Frontal cortex (tissue), 4 donors: ENCODE measurements around the gene GOLGA7B. TPM values are rescaled to one million over a fixed set of nuclear protein-coding genes. Genes with fewer than 3 reads are reported as not detected.
"Not testable (repeated sequence)": the region's sequence is repeated elsewhere in the genome, so short reads cannot be mapped to it uniquely, and the experiment has no call there.

ENCODE experiments used
- DNase-seq, 2 donors: peaks; one replicate each; pipeline ENCODE4 v3.0.0; 2012; ENCODE audit warnings: low spot score in 2 of 2
- FAIRE-seq: peaks from 2 replicates; lab custom pipeline; 2012; peaks lifted over from hg19 to GRCh38; lab: Jason Lieb, UNC
- total RNA-seq: library from RNA; depleted of rRNA; stranded (reverse); fragments of >200 nt; gene quantifications from one replicate; pipeline ENCODE4 v1.2.3, GENCODE V29; 2014
- donor health status: control.
- donor health status: control.
- donor health status: control.

GOLGA7B gene
- total RNA-seq, 1 donor from 2014 or later, result 17.9 TPM

DNA sequence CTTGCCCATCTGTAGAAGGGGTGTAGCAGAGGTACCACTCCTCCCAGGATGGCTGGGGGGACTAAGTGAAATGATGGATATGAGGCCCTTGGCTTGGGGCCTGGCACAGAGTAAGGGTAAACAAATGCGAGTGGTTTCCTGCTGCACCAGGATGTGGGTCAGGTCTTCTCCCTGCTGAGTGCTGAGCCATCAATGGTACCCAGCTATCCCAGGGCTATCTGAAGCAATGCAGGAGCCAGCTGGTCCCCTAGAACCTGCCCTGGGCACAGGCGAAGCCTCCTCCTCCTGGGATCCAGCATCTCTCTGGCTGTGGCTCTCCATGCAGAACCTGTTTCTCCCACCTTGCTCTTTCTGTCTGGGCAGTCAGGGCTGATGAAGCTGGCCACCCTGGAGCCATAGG is 20.9 kb upstream of the GOLGA7B start:
- no peak for FAIRE-seq
- no peak for DNase-seq

DNA sequence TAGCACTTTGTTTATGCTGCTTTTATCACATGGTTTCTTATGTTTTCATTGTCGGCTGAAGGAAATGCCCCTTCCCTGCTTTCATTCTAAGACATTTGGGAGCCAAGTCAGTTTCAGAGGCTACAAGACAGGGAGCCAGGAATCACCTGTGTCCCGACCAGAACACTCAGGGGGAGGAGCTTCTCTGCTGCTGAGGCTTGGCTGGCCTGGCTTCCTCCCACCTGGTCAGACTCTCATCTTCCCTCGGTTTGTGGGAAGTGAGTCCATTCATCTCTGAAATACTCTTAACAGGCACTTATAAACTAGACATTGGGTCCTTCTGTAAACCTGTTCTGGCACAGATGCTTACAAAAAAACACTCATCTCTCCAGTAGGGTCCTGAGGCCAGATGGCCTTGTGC is 19.6 kb upstream of the GOLGA7B start:
- FAIRE-seq, result no peak

DNA sequence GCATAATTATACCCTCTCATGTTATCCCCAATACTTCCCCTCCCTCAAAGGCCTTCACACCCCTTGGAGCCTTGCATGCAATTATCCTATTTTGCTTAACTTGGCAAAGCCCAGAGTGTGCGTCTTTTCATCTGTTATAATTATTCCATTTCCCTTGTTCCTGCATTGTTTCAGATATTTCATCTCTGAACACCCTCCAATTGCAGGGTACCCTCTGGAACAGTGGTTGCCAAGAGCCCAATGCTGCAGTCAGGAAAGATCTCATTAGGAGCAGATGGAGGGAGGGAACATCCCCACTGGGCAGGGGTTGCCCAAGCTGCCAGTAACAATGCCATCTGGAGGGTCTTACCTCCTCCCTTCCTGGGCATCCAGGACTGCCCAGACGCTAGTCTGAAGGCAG is 18.4 kb upstream of the GOLGA7B start:
- FAIRE-seq, result no peak
- DNase-seq, result no peak

More for the DNA sequence above, 19.6 kb upstream of the GOLGA7B start:
- DNase-seq, result no peak

DNA sequence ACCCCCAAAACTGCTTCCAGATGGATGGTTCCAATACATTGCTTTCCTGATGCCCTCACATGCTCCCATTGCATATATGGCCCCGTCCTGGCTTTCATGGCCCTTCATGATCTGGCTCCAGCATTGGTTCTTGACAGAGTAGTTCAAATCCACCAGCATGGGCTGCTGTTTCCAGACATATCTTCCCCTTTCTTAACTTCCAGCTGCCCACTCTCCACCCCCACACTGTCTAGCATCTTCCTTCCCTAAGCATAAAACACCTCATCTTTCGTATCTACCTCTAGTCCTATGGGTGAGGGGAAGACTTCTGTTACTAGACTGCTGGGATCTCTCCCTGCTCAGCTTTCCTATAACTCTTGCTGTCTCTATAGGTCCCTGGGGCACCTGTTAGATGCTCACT is 13.2 kb upstream of the GOLGA7B start:
- FAIRE-seq, result no peak

DNA sequence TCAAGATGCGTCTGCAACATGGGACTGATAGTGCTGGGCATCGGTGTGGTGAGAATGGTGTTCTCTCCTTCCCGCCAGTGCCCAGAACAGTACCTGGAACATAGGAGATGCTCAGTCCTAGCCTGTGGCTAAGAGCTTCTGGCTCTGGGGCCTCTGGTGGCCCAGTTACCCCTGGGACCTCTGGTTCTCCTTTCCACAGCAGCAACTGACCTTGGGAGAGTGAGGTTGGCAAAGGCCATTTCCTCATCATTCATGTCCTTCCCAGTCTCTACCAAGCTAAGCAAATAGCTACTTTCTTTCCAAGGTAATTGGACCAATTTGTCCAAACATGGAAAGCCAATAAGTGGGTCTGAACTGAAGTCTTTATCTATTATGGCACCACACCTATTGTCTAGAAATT is 11.6 kb upstream of the GOLGA7B start:
- no peak for FAIRE-seq
- DNase-seq, result no peak

More for the DNA sequence above, 13.2 kb upstream of the GOLGA7B start:
- DNase-seq, result no peak

DNA sequence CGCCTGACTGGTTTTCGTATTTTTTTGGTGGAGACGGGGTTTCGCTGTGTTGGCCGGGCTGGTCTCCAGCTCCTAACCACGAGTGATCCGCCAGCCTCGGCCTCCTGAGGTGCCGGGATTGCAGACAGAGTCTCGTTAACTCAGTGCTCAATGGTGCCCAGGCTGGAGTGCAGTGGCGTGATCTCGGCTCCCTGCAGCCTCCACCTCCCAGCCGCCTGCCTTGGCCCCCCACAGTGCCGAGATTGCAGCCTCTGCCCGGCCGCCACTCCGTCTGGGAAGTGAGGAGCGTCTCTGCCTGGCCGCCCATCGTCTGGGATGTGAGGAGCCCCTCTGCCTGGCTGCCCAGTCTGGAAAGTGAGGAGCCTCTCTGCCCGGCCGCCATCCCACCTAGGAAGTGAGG is 8.5 kb upstream of the GOLGA7B start:
- FAIRE-seq, DNase-seq: not testable (repeated sequence)

DNA sequence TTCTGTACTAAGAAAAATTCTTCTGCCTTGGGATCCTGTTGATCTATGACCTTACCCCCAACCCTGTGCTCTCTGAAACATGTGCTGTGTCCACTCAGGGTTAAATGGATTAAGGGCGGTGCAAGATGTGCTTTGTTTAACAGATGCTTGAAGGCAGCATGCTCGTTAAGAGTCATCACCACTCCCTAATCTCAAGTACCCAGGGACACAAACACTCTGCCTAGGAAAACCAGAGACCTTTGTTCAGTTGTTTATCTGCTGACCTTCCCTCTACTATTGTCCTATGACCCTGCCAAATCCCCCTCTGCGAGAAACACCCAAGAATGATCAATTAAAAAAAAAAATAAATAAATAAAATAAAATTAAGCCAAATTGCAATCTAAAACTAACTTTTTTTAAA is 7.5 kb upstream of the GOLGA7B start:
- not testable (repeated sequence) for DNase-seq, FAIRE-seq

DNA sequence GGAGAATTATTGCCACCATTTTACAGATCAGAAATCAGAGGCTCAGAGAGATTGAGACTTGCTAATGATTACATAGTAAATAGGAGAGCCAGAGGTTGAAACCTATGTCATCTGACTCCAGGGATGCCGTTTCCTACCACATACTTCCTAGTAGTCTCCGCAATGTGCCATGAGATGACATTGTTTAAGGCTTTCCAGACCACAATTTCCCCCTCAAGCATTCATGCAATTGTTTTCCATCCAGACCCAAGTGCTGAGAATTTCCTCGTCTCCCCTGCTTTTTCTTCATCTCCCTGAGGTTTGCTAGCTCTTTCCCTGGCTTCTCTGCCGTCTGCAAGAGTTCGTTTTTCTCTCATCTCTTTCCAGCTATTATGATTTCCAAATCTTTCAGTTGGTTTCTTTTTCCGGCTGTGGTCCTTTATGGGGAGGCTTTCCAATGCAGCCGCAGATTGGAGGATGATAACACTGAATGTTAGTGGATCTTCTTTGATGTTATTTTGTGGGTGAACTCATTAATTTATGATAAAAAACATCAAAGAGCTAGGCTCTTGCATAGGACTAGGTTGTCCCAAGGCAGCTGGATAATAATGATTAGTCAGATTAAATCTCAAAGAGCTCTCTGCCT is 6.9 kb upstream of the GOLGA7B start:
- FAIRE-seq (no peak), DNase-seq (no peak)

DNA sequence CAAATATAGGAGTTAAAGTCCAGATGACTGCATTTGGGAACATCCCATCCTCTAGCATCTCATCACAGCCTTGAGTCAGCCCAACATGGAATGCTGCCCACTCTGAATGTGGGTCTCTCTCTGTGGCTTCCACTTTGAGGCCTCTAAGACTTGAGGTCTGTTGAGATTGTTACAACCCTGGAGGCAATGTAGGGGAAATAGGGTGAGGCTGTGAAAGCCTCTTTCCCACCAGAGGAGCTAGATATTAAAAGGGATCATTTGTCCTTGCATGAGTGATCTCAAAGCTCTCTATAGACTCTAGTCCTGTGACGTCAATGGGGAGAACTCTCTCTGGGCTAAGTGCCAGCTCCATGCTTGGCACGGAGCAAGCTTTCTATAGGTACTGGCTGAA is 6.4 kb upstream of the GOLGA7B start:
- no peak for DNase-seq

DNA sequence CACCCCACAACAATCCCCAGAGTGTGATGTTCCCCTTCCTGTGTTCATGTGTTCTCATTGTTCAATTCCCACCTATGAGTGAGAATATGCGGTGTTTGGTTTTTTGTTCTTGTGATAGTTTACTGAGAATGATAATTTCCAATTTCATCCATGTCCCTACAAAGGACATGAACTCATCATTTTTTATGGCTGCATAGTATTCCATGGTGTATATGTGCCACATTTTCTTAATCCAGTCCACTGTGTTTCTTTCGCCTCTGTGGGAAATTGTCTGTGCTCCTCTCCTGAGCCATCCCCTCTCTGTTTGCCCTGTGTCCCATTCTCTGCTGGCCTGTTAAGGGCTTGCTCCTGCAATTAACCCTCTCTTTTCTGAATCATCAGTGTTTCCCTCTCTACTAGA is 5.7 kb upstream of the GOLGA7B start:
- DNase-seq, FAIRE-seq: not testable (repeated sequence)

More for the DNA sequence above, 6.4 kb upstream of the GOLGA7B start:
- FAIRE-seq, result no peak

DNA sequence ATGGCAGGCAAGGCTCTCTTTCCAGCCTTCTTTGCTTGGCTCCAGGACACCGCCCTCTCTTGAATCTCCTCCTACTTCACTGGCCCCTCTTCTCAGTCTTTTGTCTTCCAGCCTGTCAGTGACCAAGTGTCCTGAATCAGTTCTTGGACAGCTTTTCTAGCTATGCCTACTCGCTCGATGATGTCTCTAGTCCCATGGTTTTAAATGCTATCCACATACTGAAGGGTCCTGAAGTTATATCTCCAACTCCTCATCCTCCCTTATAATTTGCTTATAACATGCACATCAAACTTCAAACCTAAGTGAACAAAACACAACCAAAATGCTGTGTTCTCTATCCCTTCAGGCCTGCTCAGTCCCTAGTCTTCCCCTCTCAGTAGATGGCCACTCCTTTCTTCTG is 5.0 kb upstream of the GOLGA7B start:
- DNase-seq, result no peak
- FAIRE-seq, result no peak

DNA sequence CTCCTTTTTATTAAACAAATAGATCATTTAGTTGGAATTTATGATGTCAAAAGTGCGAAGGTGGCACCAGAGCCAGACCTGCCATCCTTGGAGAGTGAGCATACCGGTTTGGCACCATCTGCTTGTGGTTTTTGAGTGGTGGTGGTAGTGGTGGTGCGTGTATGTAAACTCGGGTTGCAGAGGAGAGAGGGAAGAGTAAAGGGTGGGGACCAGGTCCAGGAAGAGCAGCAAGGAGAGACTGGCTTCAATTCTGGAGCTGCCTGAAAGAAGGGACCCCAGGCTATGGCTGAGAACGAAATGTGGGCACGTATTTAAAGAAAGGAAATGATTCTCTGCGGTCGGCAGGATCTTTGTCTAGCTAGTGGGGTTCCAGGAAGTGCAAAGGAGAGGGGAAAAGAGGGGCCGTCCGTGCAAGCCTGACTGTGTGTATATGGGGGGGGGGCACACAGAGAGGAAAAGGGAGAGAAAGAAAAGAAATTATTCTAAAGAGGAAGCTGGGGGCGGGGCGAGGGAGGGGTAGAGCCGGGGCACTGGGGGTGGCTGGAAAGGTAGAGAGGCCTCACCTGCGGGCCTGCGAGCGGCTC is 448 bp upstream of the GOLGA7B start:
- no peak for FAIRE-seq
- DNase-seq, result no peak

DNA sequence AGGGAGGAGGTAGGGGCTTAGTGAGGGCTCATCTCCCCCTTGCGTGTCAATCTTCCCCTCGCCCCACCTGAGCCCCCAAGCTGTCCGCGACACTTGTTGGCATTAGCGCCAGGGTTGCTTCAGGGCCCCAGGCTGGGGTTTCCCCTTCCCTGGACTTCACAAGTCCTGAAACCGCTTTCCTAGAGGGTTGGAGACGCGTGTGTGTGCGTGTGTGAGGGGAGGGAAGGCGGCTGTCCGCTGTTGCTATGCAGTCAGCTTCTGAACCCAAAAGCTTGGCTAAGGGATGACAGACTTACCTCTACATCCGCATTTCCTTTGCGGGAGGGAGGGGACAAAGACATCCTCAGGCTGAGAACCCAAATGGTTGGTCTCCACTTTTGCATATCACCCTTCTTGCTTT is 803 bp downstream of the GOLGA7B start:
- DNase-seq (peak in 1 of 2 donors; percentile 43), FAIRE-seq (no peak)

DNA sequence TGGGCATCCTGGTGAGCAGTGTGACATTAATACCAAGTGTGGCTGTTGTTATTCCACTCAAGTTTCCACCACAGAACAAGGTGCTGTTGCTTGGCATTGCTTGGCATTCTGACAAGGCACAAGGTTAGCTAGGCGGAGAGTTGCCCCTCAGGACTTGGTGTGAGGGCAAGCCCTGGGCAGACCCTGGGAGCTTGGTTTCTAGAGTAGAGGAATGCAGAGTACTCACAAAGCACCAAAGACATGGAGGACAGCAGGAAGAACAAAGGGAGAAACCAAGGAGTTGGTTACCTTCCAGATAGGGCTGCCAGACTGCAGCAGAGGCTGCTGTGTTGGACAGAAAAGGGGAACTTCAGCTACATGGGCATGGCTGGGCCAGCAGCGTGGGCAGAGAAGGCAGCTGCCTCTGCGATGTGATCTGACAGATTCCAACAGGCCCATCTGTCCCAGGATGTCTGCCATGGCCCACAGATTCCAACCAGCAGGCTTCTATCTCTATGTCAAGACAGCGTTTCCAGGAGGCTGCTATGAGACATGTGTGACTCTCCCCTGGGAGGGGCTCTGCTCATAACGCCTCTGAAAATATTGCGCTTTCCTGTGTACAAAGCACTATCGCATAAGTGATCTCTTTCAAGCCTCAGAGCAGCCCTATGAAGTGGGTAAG is 1.8 kb downstream of the GOLGA7B start:
- DNase-seq (peak in 1 of 2 donors; percentile 63), FAIRE-seq (no peak)

DNA sequence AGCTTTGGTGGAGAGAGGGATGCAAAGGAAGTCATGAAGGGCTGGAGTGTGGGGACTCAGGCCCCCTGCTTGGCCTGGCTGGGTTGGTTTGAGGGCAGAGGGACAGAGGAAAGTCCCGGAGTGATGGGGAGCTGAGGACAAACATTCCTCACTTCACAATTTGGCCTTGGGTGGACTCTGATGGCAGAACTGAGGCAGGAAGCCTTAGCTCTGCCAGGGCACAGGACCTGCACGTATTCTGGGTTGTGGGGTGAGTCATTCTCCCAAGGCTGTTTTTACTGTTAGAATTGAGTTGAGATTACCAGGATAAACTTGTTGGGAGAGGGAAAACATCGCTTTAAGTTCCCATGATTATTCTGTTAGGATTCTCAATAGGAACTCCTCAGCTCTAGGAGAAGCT is 2.6 kb downstream of the GOLGA7B start:
- no peak for FAIRE-seq
- no peak for DNase-seq

DNA sequence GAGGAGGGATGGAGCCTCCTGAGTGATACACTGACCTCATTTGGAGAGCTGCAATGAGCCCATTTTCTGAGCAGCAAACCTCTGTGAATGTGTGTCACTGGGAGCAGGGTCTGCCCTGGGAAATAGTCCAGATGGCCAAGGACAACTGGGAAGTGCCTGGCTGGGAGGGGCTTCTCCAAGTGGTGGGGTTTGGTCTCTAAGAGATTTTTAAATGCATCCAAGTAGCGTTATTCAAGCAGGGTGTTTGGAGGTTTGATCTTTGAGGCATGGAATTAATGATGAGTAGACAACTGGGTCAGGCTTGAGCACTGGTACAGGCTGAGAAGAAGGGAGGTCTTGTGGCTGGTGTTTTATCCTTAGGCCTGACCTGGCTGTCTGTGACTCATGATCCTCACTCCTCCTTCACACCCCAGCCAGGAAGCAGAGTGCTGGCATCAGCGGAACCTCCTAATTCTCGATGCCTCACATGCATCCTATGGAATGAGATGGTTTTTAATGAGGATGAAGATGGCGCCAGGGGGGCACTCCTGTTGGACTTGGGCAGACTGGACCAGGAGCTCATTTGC is 3.3 kb downstream of the GOLGA7B start:
- FAIRE-seq (no peak), DNase-seq (no peak)

DNA sequence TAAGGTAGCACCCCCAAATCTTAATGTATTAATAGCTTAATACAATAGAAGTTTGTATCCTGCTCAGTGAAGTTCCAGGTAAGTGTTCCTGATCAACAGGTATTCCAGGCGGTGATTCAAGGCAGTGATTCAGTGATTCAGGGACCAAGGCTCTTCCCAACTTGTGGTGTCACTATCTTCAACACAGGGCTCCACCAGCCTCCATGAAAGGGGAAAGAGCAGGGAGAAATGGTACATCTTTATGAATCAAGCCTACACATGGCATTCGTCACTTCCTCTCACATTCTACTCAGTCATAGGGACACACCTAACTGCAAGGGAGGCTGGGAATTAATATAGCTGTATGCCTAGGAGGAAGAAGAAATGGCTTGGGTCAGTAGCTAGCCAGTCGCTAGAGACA is 5.1 kb downstream of the GOLGA7B start:
- FAIRE-seq (no peak), DNase-seq (no peak)

DNA sequence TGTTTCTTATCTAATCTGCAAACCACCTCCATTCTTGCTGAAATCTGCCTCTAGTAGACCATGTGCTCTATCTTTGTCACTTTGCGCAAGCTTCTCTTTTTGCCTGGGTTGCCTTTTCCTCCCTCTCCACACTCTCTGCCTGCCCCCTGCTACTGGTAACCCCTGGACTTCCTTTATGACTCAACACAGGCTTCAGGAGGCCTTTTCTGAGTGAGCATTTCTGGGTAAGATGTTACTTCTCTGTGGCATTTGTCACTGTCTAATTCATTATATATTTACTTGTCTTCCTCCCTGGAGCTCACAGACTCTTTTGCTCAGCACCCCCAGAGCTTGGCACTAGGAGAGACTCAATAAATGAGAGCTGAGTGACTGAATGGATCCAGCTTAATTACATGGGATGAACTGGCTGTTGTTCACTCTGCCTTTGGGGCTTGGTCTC is 8.4 kb downstream of the GOLGA7B start:
- DNase-seq, result no peak
- FAIRE-seq, result no peak

DNA sequence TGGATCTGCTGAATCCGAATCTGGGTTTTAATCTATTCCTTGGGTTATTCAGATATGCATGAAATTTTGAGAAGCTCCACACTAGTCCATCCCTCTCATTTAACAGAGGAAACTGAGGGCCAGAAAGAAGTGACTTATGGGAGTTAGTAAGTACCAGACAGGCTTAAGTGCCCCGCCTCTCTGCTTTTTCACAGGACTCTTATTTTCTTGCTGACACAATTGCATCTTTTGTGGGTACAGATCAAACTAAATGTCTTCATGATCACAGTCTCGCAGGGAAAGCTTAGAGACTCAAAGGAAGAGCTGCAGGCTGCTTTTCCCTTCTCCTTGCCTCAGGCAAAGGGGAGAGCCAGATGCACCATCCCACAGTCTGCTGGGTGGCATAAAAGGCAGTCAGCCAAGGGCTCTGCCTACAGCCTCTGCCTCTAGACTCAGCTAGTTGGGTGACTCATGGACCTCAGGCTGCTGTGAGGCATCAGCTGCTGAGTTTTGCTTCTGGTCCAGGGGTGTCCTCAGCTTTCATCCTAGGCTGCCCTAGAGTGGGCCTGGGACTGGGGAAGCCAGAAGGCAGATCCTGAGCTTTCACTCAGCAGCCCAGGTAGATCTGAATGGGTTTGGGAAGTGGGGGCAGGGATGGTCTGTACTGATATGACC is 11.6 kb downstream of the GOLGA7B start:
- peak in 1 of 2 donors; percentile 60 for DNase-seq
- FAIRE-seq, result no peak

DNA sequence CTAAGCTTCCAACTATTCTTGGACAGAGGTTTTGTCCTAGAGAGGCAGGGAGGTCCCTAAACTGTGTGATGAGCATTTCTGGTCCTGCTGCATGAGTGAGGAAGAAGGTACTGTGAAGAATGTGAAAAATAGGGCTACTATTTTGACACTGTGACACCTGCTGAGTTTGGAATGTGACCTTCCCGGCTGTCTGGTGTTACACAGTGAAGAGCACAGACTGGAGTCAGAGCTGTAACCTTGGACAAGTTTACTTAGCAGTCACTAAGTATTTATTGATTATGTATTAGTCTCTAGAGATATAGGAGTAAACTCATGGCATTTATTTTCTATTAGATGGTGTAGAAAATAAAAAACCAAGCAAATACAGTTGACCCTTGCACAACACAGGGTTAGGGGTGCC is 12.3 kb downstream of the GOLGA7B start:
- no peak for DNase-seq
- FAIRE-seq, result no peak

DNA sequence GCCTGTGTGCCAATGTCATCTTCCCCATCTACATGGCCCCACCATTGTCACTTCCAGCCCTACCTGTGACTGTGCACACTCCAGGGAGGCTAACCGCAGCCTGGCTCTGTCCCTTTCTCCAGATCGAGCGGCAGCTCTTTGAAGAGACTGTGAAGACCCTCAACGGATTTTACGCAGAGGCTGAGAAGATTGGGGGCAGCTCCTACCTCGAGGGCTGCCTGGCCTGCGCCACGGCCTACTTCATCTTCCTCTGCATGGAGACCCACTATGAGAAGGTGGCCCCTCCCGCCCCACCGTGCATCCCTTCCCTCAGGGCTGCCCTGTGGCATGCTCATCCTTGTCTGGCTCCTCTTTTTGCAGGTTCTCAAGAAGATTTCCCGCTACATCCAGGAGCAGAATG is 14.2 kb downstream of the GOLGA7B start:
- FAIRE-seq (no peak), DNase-seq (no peak)
